HepG2 (cell line): ENCODE data around the gene SLC13A5. TPM values are rescaled to one million over a fixed set of nuclear protein-coding genes. Genes with fewer than 3 reads are reported as not detected.

Experiments used
- ATAC-seq: fragments of 200-7000 bp; cut with Tn5 transposase; 3 replicates; pipeline ENCODE4 v1.9.1; 2020; ENCODE audit warnings: mild to moderate bottlenecking, moderate library complexity
- BruUV-seq: library from RNA; stranded (reverse); fragments of 400-500 nt; replicated peaks from 2 replicates; lab custom pipeline; 2021; lab: Mats Ljungman, UMichigan
- CTCF ChIA-PET: fragments of 300-600 bp; formaldehyde crosslinking; extraction: SDS; loops from one replicate; lab custom pipeline; 2021; ENCODE audit warnings: low total read pairs, inconsistent platforms, low intra/inter-chr PET ratio; lab: Yijun Ruan, JAX
- POLR2A ChIA-PET: fragments of 350-600 bp; sonication (Branson Sonifier 250); formaldehyde crosslinking; loops from one replicate; lab custom pipeline; 2020; ENCODE audit warnings: antibody characterized with exemption, inconsistent platforms; lab: Yijun Ruan, JAX
- DNase-seq: peaks from one replicate; pipeline ENCODE4 v3.0.0-alpha.2; 2015; ENCODE audit warnings: low spot score
- FAIRE-seq: peaks from 3 replicates; lab custom pipeline; 2011; peaks lifted over from hg19 to GRCh38; lab: Jason Lieb, UNC
- H2AFZ ChIP-seq: one replicate; pipeline ENCODE4 v1.6.1; 2011; ENCODE audit warnings: low read length, inconsistent platforms
- H3K27ac ChIP-seq: fragments of 300-600 bp; 3 replicates; pipeline ENCODE4 v1.8.0; 2011; ENCODE audit warnings: mixed run types, mild to moderate bottlenecking, mixed read lengths, low read length, inconsistent platforms; ENCODE audit not compliant: insufficient read depth; ENCODE audit errors: extremely low read length
- H3K27me3 ChIP-seq, 2 experiments: fragments of 200-600 bp in 1 of 2; 2 replicates in 1 of 2; 3 replicates in 1 of 2; pipeline versions ENCODE4 v1.6.0 to v1.8.0; 2011; ENCODE audit warnings: low read length in 2 of 2, mild to moderate bottlenecking in 2 of 2, moderate library complexity in 2 of 2, inconsistent platforms in 1 of 2; ENCODE audit not compliant: insufficient read depth in 2 of 2, control insufficient read depth in 1 of 2
- H3K36me3 ChIP-seq, 2 experiments: fragments of 200-600 bp in 1 of 2; replicated peaks in 1 of 2; 2 replicates in 1 of 2; 3 replicates in 1 of 2; pipeline versions ENCODE4 v1.5.1 to v1.8.0; 2011; ENCODE audit warnings: low read length in 2 of 2, inconsistent platforms in 1 of 2; ENCODE audit not compliant: insufficient read depth in 2 of 2, control insufficient read depth in 1 of 2
- H3K4me1 ChIP-seq: 2 replicates; pipeline ENCODE4 v1.5.1; 2012; ENCODE audit warnings: low read length, inconsistent platforms; ENCODE audit not compliant: insufficient read depth
- H3K4me2 ChIP-seq: 2 replicates; pipeline ENCODE4 v1.6.0; 2011; ENCODE audit warnings: low read depth, low read length, inconsistent platforms
- H3K4me3 ChIP-seq, 3 experiments: fragments of 200-600 bp in 1 of 3; sonication (generic), shearing (Covaris generic) in 1 of 3; replicated peaks in 1 of 3; 2 replicates each; pipeline ENCODE4 v1.5.1; 2011 to 2016; ENCODE audit warnings: low read length in 3 of 3, inconsistent platforms in 2 of 3, low read depth in 2 of 3, mild to moderate bottlenecking in 2 of 3, control low read depth in 1 of 3, mixed read lengths in 1 of 3; ENCODE audit not compliant: insufficient read depth in 1 of 3
- H3K79me2 ChIP-seq: one replicate; pipeline ENCODE4 v1.6.1; 2011; ENCODE audit warnings: low read length, inconsistent platforms; ENCODE audit not compliant: insufficient read depth
- H3K9ac ChIP-seq: 2 replicates; pipeline ENCODE4 v1.6.0; 2011; ENCODE audit warnings: mild to moderate bottlenecking, low read depth, low read length, inconsistent platforms; ENCODE audit not compliant: insufficient read depth
- H3K9me3 ChIP-seq: 2 replicates; pipeline ENCODE4 v1.5.1; 2012; ENCODE audit warnings: mild to moderate bottlenecking, low read length
- H4K20me1 ChIP-seq: 2 replicates; pipeline ENCODE4 v1.6.0; 2011; ENCODE audit warnings: inconsistent platforms, mild to moderate bottlenecking, low read length, moderate library complexity; ENCODE audit not compliant: insufficient read depth
- CAMTA2 ChIP-seq: sonication (generic); formaldehyde crosslinking; IDR thresholded peaks from 2 replicates; pipeline ENCODE4 v1.4.0; 2020; ENCODE audit warnings: mild to moderate bottlenecking, missing genetic modification reagents, borderline replicate concordance
- SMC3 ChIP-seq: IDR thresholded peaks from 2 replicates; pipeline ENCODE4 v1.6.1; 2011; ENCODE audit warnings: low read length, improper control_type of control experiment
- SNAI1 ChIP-seq: sonication (generic); formaldehyde crosslinking; IDR thresholded peaks from 2 replicates; pipeline ENCODE4 v1.5.0; 2020; ENCODE audit warnings: mild to moderate bottlenecking, missing genetic modification reagents, borderline replicate concordance
- ZFP90 ChIP-seq: sonication (generic); formaldehyde crosslinking; IDR thresholded peaks from 2 replicates; pipeline ENCODE4 v1.8.0; 2022; ENCODE audit warnings: missing genetic modification reagents, mild to moderate bottlenecking, inconsistent platforms, borderline replicate concordance
- ZNF20 ChIP-seq: sonication (generic); formaldehyde crosslinking; IDR thresholded peaks from 2 replicates; pipeline ENCODE4 v1.4.0; 2020; ENCODE audit warnings: mild to moderate bottlenecking, moderate library complexity, missing genetic modification reagents
- ZSCAN20 ChIP-seq: sonication (generic); formaldehyde crosslinking; IDR thresholded peaks from 2 replicates; pipeline ENCODE4 v1.4.0; 2020; ENCODE audit warnings: missing genetic modification reagents, mild to moderate bottlenecking, borderline replicate concordance
- WGBS: methylation state at CpG from one replicate; pipeline ENCODE4 v1.1.6; 2017; ENCODE audit warnings: low lambda C conversion rate; 5-methylcytosine and 5-hydroxymethylcytosine counted together
- in situ Hi-C: cut with HindIII; loops from 2 replicates; pipeline ENCODE4 v1.10.0; 2017; ENCODE audit warnings: low pct_unique_long_range_greater_than_20kb; ENCODE audit not compliant: extremely low pct_ligation_motif_present
- intact Hi-C: fragments of 100-400 bp; cut with micrococcal nuclease; formaldehyde crosslinking; loops from one replicate; pipeline ENCODE4 v1.10.0; 2022; ENCODE audit not compliant: unreplicated experiment
- polyA plus RNA-seq, 8 experiments: library from polyadenylated mRNA; depleted of rRNA in 3 of 8; stranded (reverse) in 7 of 8; unstranded in 1 of 8; fragments of >200 nt; fragmentation: Illumina TruSeq in 4 of 8; extraction: Trizol in 4 of 8; gene quantifications; 2 replicates each; pipeline versions ENCODE4 v1.2.1 to v1.2.3, GENCODE V29; 2011 to 2016; ENCODE audit warnings: low read depth in 4 of 8, missing spikeins in 1 of 8, mixed read lengths in 1 of 8; ENCODE audit not compliant: insufficient read depth in 1 of 8
- total RNA-seq, 5 experiments: library from RNA; depleted of rRNA; stranded (reverse); fragments of >200 nt; fragmentation: Illumina TruSeq; extraction: Trizol; gene quantifications; 2 replicates each; pipeline ENCODE4 v1.2.3, GENCODE V29; 2016; ENCODE audit warnings: low read depth in 1 of 5

The SLC13A5 gene
- total and polyA plus RNA-seq, 2 of the 13 experiments (the other 11 are each of a cell fraction or from before 2014, with no cell fraction given) = 42.8 to 310 TPM

DNA sequence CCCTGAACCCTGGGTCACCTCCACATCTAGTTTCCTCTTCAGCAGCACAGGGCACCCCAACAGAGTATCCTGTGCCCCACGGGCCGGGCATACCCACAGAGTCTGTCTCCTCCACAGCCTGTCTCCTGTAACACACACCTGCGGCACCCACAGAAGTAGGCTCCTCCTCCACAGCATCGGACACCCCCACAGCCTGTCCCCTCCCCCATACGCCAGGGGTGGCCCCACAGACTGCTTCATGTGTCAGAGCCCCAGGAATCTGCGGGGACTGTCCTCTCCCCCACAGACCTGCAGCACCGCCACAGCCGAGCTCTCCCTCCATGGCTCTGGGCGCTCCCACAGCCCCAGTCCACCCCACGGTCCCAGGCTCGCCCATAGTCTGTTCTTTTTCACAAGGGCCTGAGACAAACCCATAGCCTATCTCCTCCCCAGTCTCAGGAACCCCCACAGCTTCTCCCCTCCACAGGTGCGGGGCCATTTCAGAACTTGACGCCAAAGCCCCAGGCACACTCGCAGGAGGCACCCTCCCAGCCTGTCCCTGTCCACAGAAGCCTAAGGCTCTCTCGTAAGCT lies 74.1 kb downstream of the SLC13A5 start:
- in situ Hi-C loops (no loop called here), intact Hi-C loops (no loop called here)
- H3K4me3 ChIP-seq = peak overlapping the region; percentile 77 to 85 (median 84)
- H3K27ac ChIP-seq = peak overlapping the region; percentile 95
- H3K9me3 ChIP-seq = no peaks in the 10 kb centered on the region
- WGBS = 38% methylated on average over 13 of the region's 15 CpGs
- H3K27me3 ChIP-seq = no peaks in the 10 kb centered on the region
- no peak for FAIRE-seq
- no peak for ATAC-seq
- H4K20me1 ChIP-seq = no peaks in the 10 kb centered on the region
- H2AFZ ChIP-seq = no peak overlapping the region
- CTCF ChIA-PET = no interaction called here
- peaks cover 0 to 6% of the 10 kb centered on the region in 2 experiments; a peak in 4 of 5 replicates for H3K36me3 ChIP-seq
- peak overlapping the region; percentile 93 for H3K4me2 ChIP-seq
- peaks cover 29% of the 10 kb centered on the region for H3K4me1 ChIP-seq
- BruUV-seq = no TSS peak
- POLR2A ChIA-PET = interaction anchor here (1.0 to 1.8 kb wide), 2 partner anchors 12 to 43 kb away, joined by 3 to 6 read pairs; partner anchors contain the start of genes C17orf100 and MED31
- TF ChIP-seq ZSCAN20 (CRISPR knock-in tag) = no peak
- TF ChIP-seq CAMTA2 (CRISPR knock-in tag) = 0 out of 2 replicates have a peak, but pooled peaks have one; percentile 35
- 0 out of 2 replicates have a peak, but pooled peaks have one; percentile 19 for TF ChIP-seq ZFP90
- 0 out of 2 replicates have a peak, but pooled peaks have one; percentile 59 for TF ChIP-seq SNAI1 (CRISPR knock-in tag)
- TF ChIP-seq ZNF20 (CRISPR knock-in tag) = 0 out of 2 replicates have a peak, but pooled peaks have one; percentile 46
- no peak for TF ChIP-seq SMC3
- peak overlapping the region; percentile 87 for H3K9ac ChIP-seq
- H3K79me2 ChIP-seq = peaks cover 35% of the 10 kb centered on the region
- no peak for DNase-seq
